ENCODE measurements around the gene ELF2.
"Not testable (repeated sequence)": the region's sequence is repeated elsewhere in the genome, so short reads cannot be mapped to it uniquely, and the experiment has no call there.

The ELF2 gene

DNA sequence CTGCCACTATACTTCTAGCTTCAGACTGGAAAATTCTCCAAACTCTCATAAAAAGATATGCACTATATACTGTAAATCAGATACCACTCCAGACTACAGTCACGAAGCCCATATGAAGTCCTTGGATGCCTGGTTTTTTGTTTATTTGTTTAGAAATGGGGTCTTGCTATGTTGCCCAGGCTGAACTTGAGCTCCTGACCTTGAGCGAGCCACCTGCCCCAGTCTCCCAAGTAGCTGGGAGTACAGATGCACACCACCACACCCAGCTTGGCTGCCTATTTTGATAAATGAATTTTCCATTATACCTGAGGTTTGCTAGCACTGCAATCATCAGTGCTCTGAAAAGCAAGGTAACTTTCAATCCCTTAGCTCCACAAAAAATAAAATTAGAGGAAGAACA is 53.1 kb downstream of the ELF2 start:
- Histone ChIP-seq H3K79me2 (ENCODE audit: insufficient read depth, low read length) (no peaks in the 10 kb centered on the region), H3K4me2 (ENCODE audit: low read depth, low read length, poor library complexity, severe bottlenecking) (no peak overlapping the region), H2AFZ (ENCODE audit: low read length) (no peak overlapping the region), H3K4me3 (ENCODE audit: low read length, poor library complexity, severe bottlenecking) (no peak overlapping the region), H3F3A (ENCODE audit: low read depth) (no peaks in the 10 kb centered on the region), H4K20me1 (ENCODE audit: insufficient read depth, low read length, poor library complexity, severe bottlenecking) (no peaks in the 10 kb centered on the region), H3K36me3 (ENCODE audit: insufficient read depth, low read length) (peaks cover 10% of the 10 kb centered on the region; the same call in 1 of the 2 replicates), H3K9me2 (replicated peaks; ENCODE audit: low read depth, low read length) (no peaks in the 10 kb centered on the region), H3K9me3 (ENCODE audit: insufficient read depth, low read depth, low read length) (no peaks in the 10 kb centered on the region), H3K27me3 (ENCODE audit: insufficient read depth, low read length, poor library complexity, severe bottlenecking) (no peaks in the 10 kb centered on the region), H3K9ac (ENCODE audit: low read depth, low read length, poor library complexity, severe bottlenecking) (no peak overlapping the region), H3K4me1 (ENCODE audit: insufficient read depth, low read length, poor library complexity, severe bottlenecking) (no peaks in the 10 kb centered on the region)
- no peak for TF ChIP-seq EZH2phosphoT487 (IDR thresholded peaks at IDR 0.05; ENCODE audit: borderline replicate concordance)
- TF ChIP-seq, protein P1, sequence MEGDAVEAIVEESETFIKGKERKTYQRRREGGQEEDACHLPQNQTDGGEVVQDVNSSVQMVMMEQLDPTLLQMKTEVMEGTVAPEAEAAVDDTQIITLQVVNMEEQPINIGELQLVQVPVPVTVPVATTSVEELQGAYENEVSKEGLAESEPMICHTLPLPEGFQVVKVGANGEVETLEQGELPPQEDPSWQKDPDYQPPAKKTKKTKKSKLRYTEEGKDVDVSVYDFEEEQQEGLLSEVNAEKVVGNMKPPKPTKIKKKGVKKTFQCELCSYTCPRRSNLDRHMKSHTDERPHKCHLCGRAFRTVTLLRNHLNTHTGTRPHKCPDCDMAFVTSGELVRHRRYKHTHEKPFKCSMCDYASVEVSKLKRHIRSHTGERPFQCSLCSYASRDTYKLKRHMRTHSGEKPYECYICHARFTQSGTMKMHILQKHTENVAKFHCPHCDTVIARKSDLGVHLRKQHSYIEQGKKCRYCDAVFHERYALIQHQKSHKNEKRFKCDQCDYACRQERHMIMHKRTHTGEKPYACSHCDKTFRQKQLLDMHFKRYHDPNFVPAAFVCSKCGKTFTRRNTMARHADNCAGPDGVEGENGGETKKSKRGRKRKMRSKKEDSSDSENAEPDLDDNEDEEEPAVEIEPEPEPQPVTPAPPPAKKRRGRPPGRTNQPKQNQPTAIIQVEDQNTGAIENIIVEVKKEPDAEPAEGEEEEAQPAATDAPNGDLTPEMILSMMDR (conservative IDR thresholded peaks at IDR 0.05; ENCODE audit: low read length), result no peak

GRCh38 chr4:139118365-139118764 is 58.7 kb downstream of the ELF2 start:
- Histone ChIP-seq H2AFZ (ENCODE audit: low read length) (no peak overlapping the region), H3K9me2 (replicated peaks; ENCODE audit: low read depth, low read length) (no peaks in the 10 kb centered on the region), H3K4me1 (ENCODE audit: insufficient read depth, low read length, poor library complexity, severe bottlenecking) (no peaks in the 10 kb centered on the region), H3K79me2 (ENCODE audit: insufficient read depth, low read length) (no peaks in the 10 kb centered on the region), H3K36me3 (ENCODE audit: insufficient read depth, low read length) (peaks cover 21% of the 10 kb centered on the region; the same call in 1 of the 2 replicates), H3K4me3 (ENCODE audit: low read length, poor library complexity, severe bottlenecking) (no peak overlapping the region), H3K9ac (ENCODE audit: low read depth, low read length, poor library complexity, severe bottlenecking) (no peak overlapping the region), H4K20me1 (ENCODE audit: insufficient read depth, low read length, poor library complexity, severe bottlenecking) (no peaks in the 10 kb centered on the region), H3K4me2 (ENCODE audit: low read depth, low read length, poor library complexity, severe bottlenecking) (no peak overlapping the region), H3K27me3 (ENCODE audit: insufficient read depth, low read length, poor library complexity, severe bottlenecking) (no peaks in the 10 kb centered on the region), H3K9me3 (ENCODE audit: insufficient read depth, low read depth, low read length) (no peaks in the 10 kb centered on the region), H3F3A (ENCODE audit: low read depth) (no peaks in the 10 kb centered on the region)
- TF ChIP-seq EZH2phosphoT487 (IDR thresholded peaks at IDR 0.05; ENCODE audit: borderline replicate concordance), result no peak
- TF ChIP-seq, protein P1 (conservative IDR thresholded peaks at IDR 0.05; ENCODE audit: low read length), result no peak

- H4K20me1 ChIP-seq (ENCODE audit: insufficient read depth, low read length, poor library complexity, severe bottlenecking), result no peaks in the 10 kb centered on the region
- no peaks in the 10 kb centered on the region for H3F3A ChIP-seq (ENCODE audit: low read depth)
- H3K9me3 ChIP-seq (ENCODE audit: insufficient read depth, low read depth, low read length), result no peaks in the 10 kb centered on the region
- H3K79me2 ChIP-seq (ENCODE audit: insufficient read depth, low read length), result no peaks in the 10 kb centered on the region
- no peak overlapping the region for H3K4me2 ChIP-seq (ENCODE audit: low read depth, low read length, poor library complexity, severe bottlenecking)
- no peaks in the 10 kb centered on the region for H3K4me1 ChIP-seq (ENCODE audit: insufficient read depth, low read length, poor library complexity, severe bottlenecking)
- H3K36me3 ChIP-seq (ENCODE audit: insufficient read depth, low read length), result peaks cover 15% of the 10 kb centered on the region; the same call in 1 of the 2 replicates
- H3K9me2 ChIP-seq (replicated peaks; ENCODE audit: low read depth, low read length), result no peaks in the 10 kb centered on the region
- H3K9ac ChIP-seq (ENCODE audit: low read depth, low read length, poor library complexity, severe bottlenecking), result no peak overlapping the region
- H3K4me3 ChIP-seq (ENCODE audit: low read length, poor library complexity, severe bottlenecking), result no peak overlapping the region
- no peaks in the 10 kb centered on the region for H3K27me3 ChIP-seq (ENCODE audit: insufficient read depth, low read length, poor library complexity, severe bottlenecking)
- no peak overlapping the region for H2AFZ ChIP-seq (ENCODE audit: low read length)
- TF ChIP-seq, protein P1 (conservative IDR thresholded peaks at IDR 0.05; ENCODE audit: low read length), result no peak
- TF ChIP-seq EZH2phosphoT487 (IDR thresholded peaks at IDR 0.05; ENCODE audit: borderline replicate concordance), result no peak
Observed at GRCh38 chr4:139115226-139115625, 61.8 kb downstream of the ELF2 start.

DNA sequence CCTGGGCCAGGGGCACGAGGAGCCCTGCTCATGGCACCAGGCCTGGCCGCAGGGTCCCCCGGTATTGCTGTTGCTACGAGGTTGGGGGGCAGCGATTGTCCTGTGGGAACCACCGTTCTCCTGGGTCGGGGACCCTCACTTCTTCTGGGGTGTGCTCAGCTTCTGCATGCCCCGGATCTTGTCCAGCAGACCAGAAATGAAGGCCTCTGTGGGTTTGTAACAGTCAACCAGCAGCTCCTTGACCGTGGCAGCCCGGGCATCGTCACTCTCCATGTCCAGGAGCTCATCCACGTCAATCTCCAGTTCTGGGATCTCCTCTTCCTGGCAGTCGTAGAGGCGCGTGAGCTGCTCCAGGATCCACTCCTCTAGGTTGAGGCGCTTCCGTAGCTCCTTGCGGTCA is 62.2 kb downstream of the ELF2 start:
- not testable (repeated sequence) for H3K79me2 ChIP-seq (ENCODE audit: insufficient read depth, low read length); H2AFZ ChIP-seq (ENCODE audit: low read length); H3K4me3 ChIP-seq (ENCODE audit: low read length, poor library complexity, severe bottlenecking); H3K4me2 ChIP-seq (ENCODE audit: low read depth, low read length, poor library complexity, severe bottlenecking); H3K4me1 ChIP-seq (ENCODE audit: insufficient read depth, low read length, poor library complexity, severe bottlenecking); H3K27me3 ChIP-seq (ENCODE audit: insufficient read depth, low read length, poor library complexity, severe bottlenecking); H4K20me1 ChIP-seq (ENCODE audit: insufficient read depth, low read length, poor library complexity, severe bottlenecking); H3F3A ChIP-seq (ENCODE audit: low read depth); H3K9ac ChIP-seq (ENCODE audit: low read depth, low read length, poor library complexity, severe bottlenecking); H3K9me2 ChIP-seq (replicated peaks; ENCODE audit: low read depth, low read length); H3K9me3 ChIP-seq (ENCODE audit: insufficient read depth, low read depth, low read length)
- peaks cover 15% of the 10 kb centered on the region; the same call in 1 of the 2 replicates for H3K36me3 ChIP-seq (ENCODE audit: insufficient read depth, low read length)
